GM19238 (cell line): ENCODE results near the gene PXDC1.

ENCODE experiments used
- DNase-seq: peaks from one replicate; pipeline ENCODE4 v3.0.0; 2011; ENCODE audit warnings: low spot score; ENCODE audit not compliant: insufficient read length

Gene PXDC1

GRCh38 chr6:3751077-3751729, at the start of gene PXDC1:
Gene PXDC1, minus strand, starts transcription at chr6:3751713. Its CDS starts 182 bp downstream, at chr6:3751531.
- DNase-seq: no peak

GRCh38 chr6:3800850-3801591, 49.5 kb upstream of the PXDC1 start:
- no peak for DNase-seq

- no peak for DNase-seq
Measured at GRCh38 chr6:3799719-3800118, 48.2 kb upstream of the PXDC1 start.

GRCh38 chr6:3798055-3798919, 46.8 kb upstream of the PXDC1 start:
- DNase-seq: no peak

- DNase-seq: no peak
Measured at GRCh38 chr6:3797231-3798054, 45.9 kb upstream of the PXDC1 start.

GRCh38 chr6:3796719-3797041, 45.2 kb upstream of the PXDC1 start:
- no peak for DNase-seq

GRCh38 chr6:3795836-3796718, 44.6 kb upstream of the PXDC1 start:
- no peak for DNase-seq

- peak; percentile 44 for DNase-seq
Measured at GRCh38 chr6:3794092-3794491, 42.6 kb upstream of the PXDC1 start.

GRCh38 chr6:3793545-3793944, 42.0 kb upstream of the PXDC1 start:
- no peak for DNase-seq

- DNase-seq: no peak
Measured at GRCh38 chr6:3791526-3792203, 40.2 kb upstream of the PXDC1 start.

- DNase-seq: no peak
Measured at GRCh38 chr6:3789896-3790558, 38.5 kb upstream of the PXDC1 start.

- no peak for DNase-seq
Measured at GRCh38 chr6:3789018-3789895, 37.7 kb upstream of the PXDC1 start.

GRCh38 chr6:3788408-3789017, 37.0 kb upstream of the PXDC1 start:
- DNase-seq: no peak

- no peak for DNase-seq
Measured at GRCh38 chr6:3786141-3786540, 34.6 kb upstream of the PXDC1 start.

GRCh38 chr6:3785745-3786098, 34.2 kb upstream of the PXDC1 start:
- no peak for DNase-seq

- DNase-seq: no peak
Measured at GRCh38 chr6:3784885-3785744, 33.6 kb upstream of the PXDC1 start.

GRCh38 chr6:3784423-3784822, 32.9 kb upstream of the PXDC1 start:
- DNase-seq: no peak
